ENCODE measurements around the gene LAMB3. TPM values are rescaled to one million over a fixed set of nuclear protein-coding genes. Genes with fewer than 3 reads are reported as not detected.

The LAMB3 gene
- total RNA-seq, 1 experiment from 2014 or later, result 70.2 TPM

- Histone ChIP-seq H3K9me2 (ENCODE audit: insufficient read depth) (no peaks in the 10 kb centered on the region), H3K79me2 (ENCODE audit: insufficient read depth, low read length) (no peaks in the 10 kb centered on the region), H3K4me1 (ENCODE audit: control insufficient read depth in 1 of 2, insufficient read depth in 2 of 2, low read length in 2 of 2) (peaks cover 6 to 12% of the 10 kb centered on the region in 2 experiments; a peak in 3 of 4 replicates), H2AFZ (ENCODE audit: low read depth, low read length, poor library complexity, severe bottlenecking) (no peak overlapping the region), H3K27me3 (ENCODE audit: insufficient read depth, low read length) (no peaks in the 10 kb centered on the region; the same call in 1 of the 2 replicates), H3K9ac (ENCODE audit: low read length) (no peak overlapping the region), H3K4me3 (replicated peaks in 1 of 2; ENCODE audit: low read depth in 1 of 2, low read length in 2 of 2) (no peak overlapping the region), H3K4me2 (ENCODE audit: low read length) (no peak overlapping the region), H3K36me3 (ENCODE audit: control insufficient read depth in 1 of 2, insufficient read depth in 2 of 2, low read length in 2 of 2) (no peaks in the 10 kb centered on the region), H4K20me1 (ENCODE audit: insufficient read depth) (no peaks in the 10 kb centered on the region), H3K9me3 (ENCODE audit: control insufficient read depth in 1 of 2, insufficient read depth in 1 of 2, low read depth in 1 of 2, low read length in 2 of 2) (no peaks in the 10 kb centered on the region), H3K27ac (ENCODE audit: low read depth, low read length) (no peak overlapping the region)
- no peak for DNase-seq (ENCODE audit: low read depth, low spot score)
- ChIA-PET RAD21 (ENCODE audit: low non-redundant PET in 1 of 2, low total read pairs in 2 of 2, uncharacterized antibody in 2 of 2, unreplicated experiment in 2 of 2) (no interaction called here), POLR2A (no interaction called here), CTCF (interaction anchor here (1.0 to 3.1 kb wide), 2 partner anchors 8 to 16 kb away, joined by 3 to 10 read pairs; no protein-coding TSS in a partner anchor)
- intact Hi-C loops (cut with micrococcal nuclease), result no loop called here
- TF ChIP-seq SIN3A (IDR thresholded peaks at IDR 0.05; ENCODE audit: low read depth), result no peak
- TF ChIP-seq ATF3 (IDR thresholded peaks at IDR 0.05), result no peak
- no peak for TF ChIP-seq FOSL1 (IDR thresholded peaks at IDR 0.05; ENCODE audit: low read depth)
- no peak for TF ChIP-seq EGR1 (IDR thresholded peaks at IDR 0.05; ENCODE audit: low read depth)
- no peak for TF ChIP-seq SP1 (IDR thresholded peaks at IDR 0.05; ENCODE audit: low read depth)
- TF ChIP-seq CBX3 (IDR thresholded peaks at IDR 0.05; ENCODE audit: low read depth), result no peak
- TF ChIP-seq YY1 (IDR thresholded peaks at IDR 0.05; ENCODE audit: extremely low read depth, insufficient replicate concordance, low read depth, low read length), result no peak
- TF ChIP-seq EZH2phosphoT487 (IDR thresholded peaks at IDR 0.05; ENCODE audit: borderline replicate concordance), result no peak
- BruUV-seq (replicated peaks), result no TSS peak
- ATAC-seq, result no peak
Observed at GRCh38 chr1:209585197-209585596, 67.0 kb downstream of the LAMB3 start.

- Histone ChIP-seq H2AFZ (ENCODE audit: low read depth, low read length, poor library complexity, severe bottlenecking) (no peak overlapping the region), H3K4me1 (ENCODE audit: control insufficient read depth in 1 of 2, insufficient read depth in 2 of 2, low read length in 2 of 2) (peaks cover 6 to 12% of the 10 kb centered on the region in 2 experiments; a peak in 3 of 4 replicates), H3K9me2 (ENCODE audit: insufficient read depth) (no peaks in the 10 kb centered on the region), H3K9ac (ENCODE audit: low read length) (no peak overlapping the region), H4K20me1 (ENCODE audit: insufficient read depth) (no peaks in the 10 kb centered on the region), H3K9me3 (ENCODE audit: control insufficient read depth in 1 of 2, insufficient read depth in 1 of 2, low read depth in 1 of 2, low read length in 2 of 2) (no peaks in the 10 kb centered on the region), H3K79me2 (ENCODE audit: insufficient read depth, low read length) (no peaks in the 10 kb centered on the region), H3K27ac (ENCODE audit: low read depth, low read length) (no peak overlapping the region), H3K4me3 (replicated peaks in 1 of 2; ENCODE audit: low read depth in 1 of 2, low read length in 2 of 2) (no peak overlapping the region), H3K27me3 (ENCODE audit: insufficient read depth, low read length) (no peaks in the 10 kb centered on the region), H3K36me3 (ENCODE audit: control insufficient read depth in 1 of 2, insufficient read depth in 2 of 2, low read length in 2 of 2) (no peaks in the 10 kb centered on the region), H3K4me2 (ENCODE audit: low read length) (no peak overlapping the region)
- no peak for ATAC-seq
- intact Hi-C loops (cut with micrococcal nuclease), result no loop called here
- POLR2A ChIA-PET, result no interaction called here
- RAD21 ChIA-PET (ENCODE audit: low non-redundant PET in 1 of 2, low total read pairs in 2 of 2, uncharacterized antibody in 2 of 2, unreplicated experiment in 2 of 2), result interaction anchor here in 1 of 2 experiments (0.6 kb wide), 1 partner anchor 13 kb away, joined by 4 read pairs; no protein-coding TSS in a partner anchor
- CTCF ChIA-PET, result interaction anchor here (0.7 to 3.1 kb wide), 2 partner anchors 15 to 164 kb away, joined by 4 to 10 read pairs; no protein-coding TSS in a partner anchor
- no peak for DNase-seq (ENCODE audit: low read depth, low spot score)
- no TSS peak for BruUV-seq (replicated peaks)
- TF ChIP-seq RAD21 (IDR thresholded peaks at IDR 0.05; ENCODE audit: low read depth) (no peak), MAX (IDR thresholded peaks at IDR 0.05) (no peak), JUND (IDR thresholded peaks at IDR 0.05) (no peak), REST (IDR thresholded peaks at IDR 0.05; ENCODE audit: low read depth) (no peak), SIN3A (IDR thresholded peaks at IDR 0.05; ENCODE audit: low read depth) (no peak), ZFX (IDR thresholded peaks at IDR 0.05) (no peak), POLR2AphosphoS5 (IDR thresholded peaks at IDR 0.05; ENCODE audit: low read depth, low read length) (no peak), SRF (IDR thresholded peaks at IDR 0.05; ENCODE audit: low read depth) (no peak), EZH2 (IDR thresholded peaks at IDR 0.05) (no peak), CEBPB (IDR thresholded peaks at IDR 0.05; ENCODE audit: low read depth) (no peak)
Observed at GRCh38 chr1:209584231-209584672, 68.0 kb downstream of the LAMB3 start.
